ENCODE results near the gene CHCHD6.
A peak's percentile ranks its signal among the peaks of the same experiment; 100 is the strongest.

Gene CHCHD6

DNA sequence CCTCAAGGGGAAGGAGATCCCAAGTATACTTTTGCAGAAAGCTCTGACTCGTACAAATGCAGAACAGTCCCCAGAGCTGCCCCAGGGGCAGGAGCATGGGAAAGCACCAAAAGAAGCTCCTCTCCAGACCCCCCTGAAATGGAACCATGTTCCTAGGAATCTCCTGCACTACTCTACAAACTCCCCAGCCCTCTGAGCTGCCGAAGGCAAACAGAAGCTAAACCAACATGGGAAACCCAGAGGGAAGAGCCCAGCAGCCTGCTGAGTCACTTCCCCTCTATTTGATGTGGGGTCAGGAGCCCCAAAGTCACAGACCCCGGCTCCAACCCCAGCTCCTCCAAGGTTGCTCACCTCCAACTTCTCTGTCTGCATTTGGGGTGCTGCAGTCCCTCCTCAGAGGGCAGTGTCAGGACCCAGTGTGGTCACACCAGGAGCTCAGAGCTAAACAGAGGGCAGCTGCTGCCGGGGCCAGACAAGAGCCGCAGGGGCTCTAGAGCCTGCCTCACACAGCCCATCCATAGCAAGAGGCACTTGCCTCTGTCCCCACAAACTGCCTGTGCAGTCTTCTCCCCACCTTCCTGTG, 275.1 kb downstream of the CHCHD6 start:
- no peak for DNase-seq (ENCODE audit: low read depth in 2 of 2)

DNA sequence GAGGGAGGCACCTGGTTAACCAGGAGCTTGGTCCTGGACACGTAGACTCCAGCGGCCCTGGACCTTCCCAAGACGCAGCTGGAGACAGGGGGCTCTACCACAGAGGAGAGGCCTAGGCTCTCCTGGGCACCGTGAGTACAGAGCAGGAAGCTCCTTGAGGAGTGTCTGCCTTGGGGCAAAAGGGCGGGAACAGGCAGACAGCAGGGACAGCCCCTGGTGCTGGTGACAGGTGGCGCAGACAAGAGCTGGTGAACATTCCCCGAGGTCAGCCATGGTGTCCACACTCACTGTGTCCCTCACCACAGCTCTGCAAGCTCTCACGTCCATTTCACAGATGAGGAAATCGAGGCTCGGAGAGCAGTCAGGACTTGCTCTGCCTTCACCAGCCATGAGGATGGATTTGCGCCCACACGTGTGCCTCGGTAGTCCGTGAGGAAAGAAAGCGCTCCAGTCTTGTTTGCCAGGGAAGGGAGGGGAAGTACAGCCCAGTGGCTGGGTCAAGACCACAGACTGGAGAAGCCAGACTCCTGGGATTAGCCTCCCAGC, 276.3 kb downstream of the CHCHD6 start:
- no peak for DNase-seq (ENCODE audit: low read depth in 2 of 2)

DNA sequence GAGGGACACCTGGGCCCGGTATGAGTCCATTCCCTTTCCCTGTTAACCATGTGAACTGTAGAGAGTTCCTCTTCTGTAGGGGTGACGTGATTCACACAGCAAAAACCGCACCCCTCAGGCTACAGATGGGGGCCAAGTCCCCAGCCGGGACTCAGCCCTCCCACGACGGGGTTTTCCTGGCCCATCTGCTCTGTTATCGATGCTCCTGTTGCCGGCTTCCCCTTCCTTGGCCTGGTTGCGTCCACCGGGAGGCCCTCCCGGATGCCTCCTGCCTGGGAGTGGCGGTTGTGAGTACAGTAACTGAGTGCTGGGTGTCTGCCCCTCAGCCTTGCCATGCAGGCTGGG, 278.1 kb downstream of the CHCHD6 start:
- DNase-seq (ENCODE audit: low read depth in 2 of 2) = peak; percentile 45 to 63

DNA sequence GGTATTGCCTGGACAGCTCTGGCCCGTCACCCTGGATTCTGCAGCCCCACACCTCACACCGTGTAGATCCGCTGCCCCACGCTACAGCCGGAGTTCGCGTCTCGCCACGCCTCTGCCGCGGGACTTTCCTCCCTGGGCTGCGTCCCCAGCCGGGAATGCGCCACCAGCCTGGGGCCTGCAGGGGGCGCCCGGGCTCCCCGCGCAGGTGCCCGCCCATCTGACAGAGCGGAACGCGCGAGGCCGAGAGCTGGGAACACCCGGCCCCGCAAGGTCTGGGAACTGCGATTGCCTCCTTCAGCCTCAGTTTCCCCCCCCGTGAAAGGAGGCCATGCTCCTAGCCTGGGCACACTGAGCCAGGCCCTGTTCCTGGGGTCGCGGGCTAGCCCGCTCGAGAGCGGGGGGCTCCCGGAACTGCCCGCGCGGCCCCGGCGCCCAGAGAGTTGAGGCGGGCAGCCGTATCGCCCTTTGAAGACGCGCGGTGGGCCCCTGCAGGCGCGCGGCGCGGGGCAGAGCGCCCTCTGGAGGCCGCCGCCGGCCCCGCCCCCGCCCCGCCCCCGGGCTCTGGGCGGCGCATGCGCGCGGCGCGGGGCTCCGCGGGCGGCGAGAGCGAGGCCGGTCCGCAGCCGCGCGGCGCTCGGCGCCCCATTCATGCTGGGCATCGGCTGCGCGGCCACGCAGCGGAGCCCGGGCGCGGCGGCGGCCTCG, 278.6 kb downstream of the CHCHD6 start, which contains the start of gene PLXNA1:
Gene PLXNA1, plus strand, starts transcription at position 645 of the 705 bp plus-strand sequence. CDS start 5,479 bp downstream, outside the sequence.
- DNase-seq (ENCODE audit: low read depth in 2 of 2) = peak; percentile 69 to 74

DNA sequence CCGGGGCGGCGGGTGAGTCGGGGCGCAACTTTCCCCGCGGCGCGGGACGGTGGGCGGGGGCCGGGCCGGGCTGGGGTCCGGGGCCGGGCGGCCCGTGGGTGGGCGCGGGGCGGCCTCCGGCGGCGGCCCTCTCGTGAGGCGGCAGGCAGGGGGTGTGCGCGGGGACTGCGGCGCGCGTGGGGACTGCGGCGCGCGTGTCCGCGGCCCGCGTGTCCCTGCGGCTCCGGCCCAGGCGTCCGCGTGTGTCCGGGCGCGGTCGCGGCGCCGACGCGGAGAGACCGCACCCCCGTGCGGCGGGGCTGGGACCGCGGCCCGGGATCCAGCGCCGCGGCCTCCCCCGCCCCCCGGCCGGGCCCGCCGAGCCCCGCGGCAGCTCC, 279.2 kb downstream of the CHCHD6 start:
- DNase-seq (ENCODE audit: low read depth in 2 of 2) = no peak

DNA sequence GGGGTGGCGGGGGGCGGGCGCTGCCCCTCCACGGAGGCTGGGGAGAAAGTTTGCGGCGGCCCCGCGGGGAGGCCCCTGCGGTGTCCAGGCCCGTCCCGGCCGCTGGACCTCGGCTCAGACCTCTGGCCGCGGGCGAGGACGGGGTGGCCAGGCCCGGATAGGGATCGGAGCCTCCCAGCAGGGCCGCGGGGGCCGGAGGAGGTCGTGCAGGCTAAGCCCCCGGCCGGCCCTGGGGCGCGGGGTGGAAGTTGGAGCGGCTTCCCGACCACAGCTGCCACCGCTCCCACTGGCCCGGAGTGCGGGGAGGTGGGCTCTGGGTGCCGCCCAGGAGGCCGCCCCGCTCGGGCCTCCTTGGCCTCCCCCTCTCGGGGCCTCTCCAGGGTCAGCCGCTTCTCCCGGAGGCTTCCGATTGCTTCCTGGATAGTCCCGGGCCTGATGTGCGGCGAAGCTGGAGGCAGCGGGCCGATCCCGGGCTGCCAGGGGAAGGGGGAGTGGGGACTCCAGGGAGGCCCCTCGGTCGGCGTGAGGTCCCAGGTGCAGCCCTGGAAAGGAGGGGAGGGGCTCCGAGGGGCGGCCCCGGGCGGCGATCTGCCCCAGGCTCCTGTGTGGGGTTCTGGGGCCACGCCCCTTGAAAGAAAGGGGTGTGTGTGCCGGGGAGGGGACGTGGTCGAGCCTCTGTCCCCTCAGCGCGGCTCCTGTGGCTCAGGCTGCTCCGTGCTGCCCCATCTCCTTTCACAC, 279.8 kb downstream of the CHCHD6 start:
- peak in 1 of 2 donors; percentile 13 for DNase-seq (ENCODE audit: low read depth in 2 of 2)

DNA sequence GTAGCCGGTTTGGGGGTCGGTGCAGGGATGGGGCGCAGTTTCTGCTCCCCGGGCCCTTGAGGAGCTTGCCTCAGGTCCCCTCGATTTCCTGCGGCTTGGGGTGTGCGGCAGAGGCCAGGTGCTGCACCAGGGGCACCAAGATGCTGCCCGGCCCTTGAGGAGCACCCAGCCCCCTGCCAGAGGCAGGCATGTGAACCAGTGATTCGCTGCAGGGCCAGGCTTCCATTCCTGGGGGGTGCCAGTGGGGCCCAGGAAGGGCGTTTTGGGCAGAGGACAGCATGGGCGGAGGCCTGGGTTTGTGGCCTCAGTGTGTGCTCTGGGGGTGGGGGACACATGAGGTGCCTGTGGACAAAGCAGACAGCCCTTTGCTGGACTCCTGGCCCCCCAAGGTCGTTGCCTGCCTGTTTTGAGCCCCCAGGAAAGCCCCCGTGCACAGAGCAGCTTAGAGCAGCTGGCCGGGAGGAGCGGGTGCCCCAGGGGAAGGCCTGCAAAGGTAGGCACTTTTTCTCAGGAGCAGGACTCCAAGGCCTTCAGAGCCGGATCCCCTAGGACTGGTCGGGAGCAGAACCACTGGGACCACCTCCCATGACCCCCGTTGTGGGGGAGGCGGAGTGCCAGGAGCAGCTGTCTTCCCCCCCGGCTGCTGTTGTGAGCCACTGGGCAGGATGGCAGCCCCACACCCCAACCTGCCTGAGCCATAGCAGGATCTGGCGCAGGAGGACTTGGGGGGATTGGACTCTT, 280.5 kb downstream of the CHCHD6 start:
- DNase-seq (ENCODE audit: low read depth in 2 of 2) = no peak

DNA sequence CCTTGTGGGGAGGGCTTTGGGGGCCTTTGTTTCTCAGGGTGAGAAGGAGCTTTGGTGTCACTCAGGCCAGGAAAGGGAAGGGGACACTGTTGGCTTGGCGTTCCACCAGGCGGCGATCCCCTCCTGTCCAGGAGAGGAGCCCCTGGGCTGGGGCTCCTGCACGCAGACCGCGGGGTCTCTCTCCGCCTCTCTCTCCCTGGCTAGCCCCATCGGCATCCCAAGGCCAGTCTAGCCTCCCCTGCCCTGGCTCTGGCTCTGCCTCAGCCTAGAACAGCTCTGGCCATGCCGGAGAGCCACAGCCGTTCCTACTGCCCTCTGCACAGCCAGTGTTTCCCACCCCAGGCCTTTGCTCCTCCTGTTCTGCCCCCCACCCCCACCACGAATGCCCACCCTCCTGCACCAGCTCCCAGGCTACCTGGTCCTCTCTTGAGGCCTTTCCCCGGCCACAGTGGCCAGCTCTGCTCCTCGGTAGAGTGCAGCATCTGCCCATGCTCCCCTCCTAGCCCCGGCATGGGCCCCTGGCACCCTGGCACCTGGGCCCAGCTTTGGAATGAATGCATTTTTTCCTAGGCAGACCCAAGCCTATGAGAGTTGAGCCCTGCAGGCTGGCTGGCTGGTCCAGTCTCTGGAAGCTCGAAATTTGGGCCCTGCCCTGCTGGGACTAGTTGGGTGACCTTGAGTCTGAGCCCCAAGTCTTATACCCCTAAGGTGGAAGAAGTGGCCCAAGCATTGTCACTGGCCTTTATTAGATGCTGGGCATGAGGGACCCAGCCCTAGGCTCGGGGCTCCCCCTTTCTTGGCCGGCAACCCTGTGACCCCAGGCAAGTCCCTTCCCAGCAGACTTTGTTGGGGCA, 281.3 kb downstream of the CHCHD6 start:
- no peak for DNase-seq (ENCODE audit: low read depth in 2 of 2)

DNA sequence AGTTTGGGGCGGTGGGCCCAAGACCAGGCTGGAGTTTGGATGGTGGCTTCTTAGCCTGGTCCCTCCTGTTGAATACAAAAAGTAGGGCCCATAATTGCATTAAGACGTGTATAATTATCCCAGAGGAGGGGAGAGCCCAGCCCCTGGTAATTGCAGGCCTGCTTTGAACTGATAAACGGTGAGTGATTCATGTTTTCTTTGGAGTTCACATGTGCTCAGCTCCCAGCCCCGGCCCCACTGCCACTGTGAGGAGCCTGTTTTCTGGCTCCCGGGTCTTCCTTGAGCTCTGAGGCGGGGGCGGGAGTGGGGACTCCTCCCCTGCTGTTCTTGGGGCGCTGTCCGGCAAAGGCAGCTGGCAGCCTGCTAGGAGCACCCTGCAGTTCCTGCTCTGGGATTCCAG, 282.0 kb downstream of the CHCHD6 start:
- DNase-seq (ENCODE audit: low read depth in 2 of 2) = no peak

DNA sequence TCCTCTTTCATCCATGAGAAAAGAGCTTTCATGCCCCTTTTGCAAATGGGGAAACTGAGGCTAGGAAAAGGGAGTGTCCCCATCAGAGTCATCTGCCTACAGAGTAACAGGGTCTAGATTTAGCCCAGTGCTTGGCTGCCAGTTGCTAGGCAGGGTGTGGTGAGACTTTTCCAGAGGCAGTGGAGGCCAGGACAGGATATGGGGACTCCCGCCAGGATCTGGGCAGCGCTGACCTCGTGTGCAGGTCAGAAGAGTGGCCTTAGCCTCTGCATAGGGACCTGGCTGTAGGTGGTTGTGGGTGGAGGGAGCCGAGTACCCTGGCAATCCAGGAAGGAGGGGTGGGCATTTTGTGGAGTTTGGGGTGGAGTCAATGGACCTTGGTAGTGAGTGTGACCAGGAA, 283.1 kb downstream of the CHCHD6 start:
- DNase-seq (ENCODE audit: low read depth in 2 of 2) = no peak

DNA sequence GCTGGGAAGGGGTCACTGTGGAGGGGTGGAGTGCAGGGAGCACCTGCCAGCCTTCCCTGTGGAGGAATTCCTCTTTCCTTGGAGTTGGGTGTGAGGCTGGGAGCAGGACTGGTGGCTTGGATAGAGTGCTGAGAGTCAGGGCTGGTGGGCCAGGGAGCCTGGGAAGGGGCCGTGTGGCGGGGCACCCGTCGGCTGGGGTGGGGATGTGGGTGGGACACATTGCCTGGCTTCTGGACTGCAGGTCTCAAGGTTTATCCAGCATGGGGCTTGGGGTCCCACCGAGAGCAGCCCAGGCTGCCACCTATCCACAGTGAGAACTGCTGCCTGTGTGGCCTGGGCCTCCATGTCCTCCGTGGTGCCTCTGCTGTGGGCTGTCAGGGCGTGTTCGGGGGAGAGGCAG, 283.6 kb downstream of the CHCHD6 start:
- DNase-seq (ENCODE audit: low read depth in 2 of 2) = no peak

DNA sequence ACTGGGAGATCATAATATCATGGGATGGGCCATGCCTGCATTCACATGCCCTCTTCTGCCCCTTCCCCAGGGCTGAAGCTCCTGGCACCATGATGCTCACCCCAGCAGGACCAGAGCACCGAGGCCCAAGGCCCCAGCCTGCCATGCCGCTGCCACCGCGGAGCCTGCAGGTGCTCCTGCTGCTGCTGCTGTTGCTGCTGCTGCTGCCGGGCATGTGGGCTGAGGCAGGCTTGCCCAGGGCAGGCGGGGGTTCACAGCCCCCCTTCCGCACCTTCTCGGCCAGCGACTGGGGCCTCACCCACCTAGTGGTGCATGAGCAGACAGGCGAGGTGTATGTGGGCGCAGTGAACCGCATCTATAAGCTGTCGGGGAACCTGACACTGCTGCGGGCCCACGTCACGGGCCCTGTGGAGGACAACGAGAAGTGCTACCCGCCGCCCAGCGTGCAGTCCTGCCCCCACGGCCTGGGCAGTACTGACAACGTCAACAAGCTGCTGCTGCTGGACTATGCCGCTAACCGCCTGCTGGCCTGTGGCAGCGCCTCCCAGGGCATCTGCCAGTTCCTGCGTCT, 284.5 kb downstream of the CHCHD6 start:
- DNase-seq (ENCODE audit: low read depth in 2 of 2) = no peak

DNA sequence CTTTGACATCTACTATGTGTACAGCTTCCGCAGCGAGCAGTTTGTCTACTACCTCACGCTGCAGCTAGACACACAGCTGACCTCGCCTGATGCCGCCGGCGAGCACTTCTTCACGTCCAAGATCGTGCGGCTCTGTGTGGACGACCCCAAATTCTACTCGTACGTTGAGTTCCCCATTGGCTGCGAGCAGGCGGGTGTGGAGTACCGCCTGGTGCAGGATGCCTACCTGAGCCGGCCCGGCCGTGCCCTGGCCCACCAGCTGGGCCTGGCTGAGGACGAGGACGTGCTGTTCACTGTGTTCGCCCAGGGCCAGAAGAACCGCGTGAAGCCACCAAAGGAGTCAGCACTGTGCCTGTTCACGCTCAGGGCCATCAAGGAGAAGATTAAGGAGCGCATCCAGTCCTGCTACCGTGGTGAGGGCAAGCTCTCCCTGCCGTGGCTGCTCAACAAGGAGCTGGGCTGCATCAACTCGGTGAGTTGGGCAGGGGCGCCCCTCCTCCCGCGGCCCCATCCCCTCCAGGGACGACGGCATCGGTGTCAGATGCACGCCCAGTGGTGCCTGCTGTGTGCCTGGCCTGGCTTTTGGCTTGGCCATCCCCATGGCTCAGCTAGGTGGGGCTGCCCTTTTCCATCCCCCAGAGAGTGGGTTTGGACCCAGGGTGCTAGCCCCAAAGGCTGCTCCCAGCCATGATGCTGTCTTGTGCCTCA, 285.4 kb downstream of the CHCHD6 start:
- no peak for DNase-seq (ENCODE audit: low read depth in 2 of 2)

DNA sequence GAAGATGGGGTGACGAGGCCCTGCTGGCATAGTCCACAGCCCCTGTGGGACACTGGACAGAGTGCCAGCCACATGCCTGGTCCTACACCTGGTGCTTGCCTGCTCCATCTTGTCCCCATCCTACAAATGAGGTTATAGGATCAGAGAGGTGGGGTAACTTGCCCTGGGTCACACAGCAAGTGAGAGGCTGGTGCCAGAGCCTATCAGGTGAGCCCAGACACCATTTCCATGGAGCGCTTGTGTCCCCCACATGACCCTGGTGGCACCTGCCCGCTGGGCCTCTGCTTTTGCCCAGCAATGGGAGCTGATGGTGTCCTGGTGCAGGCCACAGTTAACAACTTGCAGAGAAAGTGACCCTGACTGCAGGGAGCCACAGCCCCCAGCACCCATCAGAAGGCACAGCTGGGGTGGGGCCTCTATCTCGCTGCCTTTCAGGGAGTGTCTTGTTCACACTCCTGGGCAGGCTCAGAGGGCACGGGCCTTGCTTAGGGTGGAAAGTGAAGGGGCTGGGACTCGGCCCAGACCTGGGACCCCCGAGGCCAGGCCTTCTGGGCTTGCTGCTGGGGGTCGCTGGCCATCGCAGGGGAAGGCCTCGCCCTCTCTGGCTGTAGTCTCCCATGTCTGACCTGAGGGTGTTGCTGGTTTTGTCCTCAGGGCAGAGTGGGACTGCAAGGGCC, 286.1 kb downstream of the CHCHD6 start:
- DNase-seq (ENCODE audit: low read depth in 2 of 2) = no peak

DNA sequence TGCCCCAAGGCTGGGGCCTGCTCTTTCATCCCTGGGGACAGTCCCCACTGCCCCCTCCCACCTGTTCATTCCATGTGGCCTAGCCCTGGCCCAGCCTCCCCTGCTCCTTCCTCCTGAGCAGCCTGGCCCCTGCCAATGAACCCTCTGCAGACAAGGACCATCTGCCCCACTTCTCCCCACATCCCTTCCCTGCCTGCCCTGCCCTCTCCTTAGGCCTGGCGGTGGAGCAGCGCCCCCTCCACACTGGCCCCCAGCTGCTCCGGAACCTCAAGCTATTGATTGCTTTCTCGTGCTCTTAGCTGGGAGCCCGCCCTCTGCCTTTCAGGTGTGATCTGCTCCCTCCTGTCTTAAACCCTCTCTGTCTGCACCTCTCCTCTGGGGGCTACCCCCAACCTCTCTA, 286.9 kb downstream of the CHCHD6 start:
- DNase-seq (ENCODE audit: low read depth in 2 of 2) = no peak

DNA sequence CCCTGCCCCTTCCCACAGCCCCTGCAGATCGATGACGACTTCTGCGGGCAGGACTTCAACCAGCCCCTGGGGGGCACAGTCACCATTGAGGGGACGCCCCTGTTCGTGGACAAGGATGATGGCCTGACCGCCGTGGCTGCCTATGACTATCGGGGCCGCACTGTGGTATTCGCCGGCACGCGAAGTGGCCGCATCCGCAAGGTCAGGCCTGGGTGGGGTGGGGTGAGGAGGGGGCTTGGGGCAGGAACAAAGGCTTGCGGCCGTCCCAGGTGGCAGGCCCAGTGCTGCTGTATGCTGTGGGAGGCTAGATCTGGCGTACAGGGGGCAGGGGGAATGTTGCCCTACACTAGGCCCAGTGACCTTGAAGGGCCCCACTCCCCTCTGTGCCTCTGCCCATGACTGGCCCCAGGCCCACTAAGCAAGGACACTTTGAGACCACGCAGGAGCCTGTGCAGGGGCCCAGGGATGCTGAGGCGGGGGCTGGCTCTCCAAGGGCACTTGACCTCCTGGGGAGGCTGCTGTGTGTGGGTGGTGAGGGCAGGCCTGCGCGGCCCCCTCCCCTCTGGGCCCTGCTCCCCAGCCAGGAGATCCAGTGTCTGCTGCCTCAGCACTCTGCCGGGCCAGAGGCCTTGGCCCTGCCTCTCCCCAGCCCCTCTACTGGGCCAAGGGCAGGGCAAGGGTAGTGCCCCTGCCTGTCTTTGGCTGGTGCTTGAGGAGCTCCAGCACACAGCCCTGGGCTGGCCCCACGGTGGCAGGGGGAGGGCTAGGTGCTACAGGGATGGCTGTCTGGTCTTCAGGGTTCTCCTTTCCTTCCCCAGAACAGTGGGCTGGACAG, 287.5 kb downstream of the CHCHD6 start:
- no peak for DNase-seq (ENCODE audit: low read depth in 2 of 2)

DNA sequence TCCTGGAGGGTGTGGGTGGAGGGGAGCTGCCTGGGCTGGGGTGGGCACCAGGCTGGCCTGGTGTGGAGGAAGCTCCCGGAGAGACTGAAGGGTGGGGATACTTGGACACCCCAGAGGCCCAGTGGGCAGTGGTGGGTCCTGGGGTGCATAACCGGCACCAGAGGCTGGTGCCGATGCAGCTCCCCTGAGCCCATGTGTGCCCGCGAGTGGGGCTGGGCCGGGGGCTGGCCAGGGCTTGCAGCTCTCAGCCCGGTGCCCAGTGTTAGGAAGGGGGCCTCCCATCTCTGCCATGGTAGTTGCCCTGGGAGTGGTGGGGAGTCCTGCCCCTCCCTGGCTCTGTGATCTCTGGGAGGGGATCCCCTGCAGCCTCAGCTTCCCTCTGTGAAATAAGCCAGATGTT, 288.2 kb downstream of the CHCHD6 start:
- DNase-seq (ENCODE audit: low read depth in 2 of 2) = no peak

DNA sequence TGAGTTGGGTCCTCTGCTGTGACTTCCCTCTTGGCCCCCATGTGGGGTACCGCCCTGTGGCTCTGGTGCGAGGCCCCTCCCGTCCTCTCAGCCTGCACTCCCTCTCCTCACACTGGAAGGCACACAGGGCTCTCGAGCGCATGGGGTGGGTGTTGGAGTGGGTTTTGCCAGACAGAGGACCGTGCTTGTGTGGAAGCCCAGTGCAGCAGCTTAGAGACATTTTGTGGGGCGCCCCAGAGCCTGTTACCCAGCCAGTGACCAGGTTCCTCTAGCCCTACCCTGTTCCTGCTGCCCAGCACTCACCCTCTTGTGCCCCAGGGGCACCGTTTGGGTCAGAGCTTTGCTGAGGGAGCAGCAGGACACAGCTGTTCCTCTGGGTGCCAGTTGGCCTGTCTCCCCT, 288.7 kb downstream of the CHCHD6 start:
- DNase-seq (ENCODE audit: low read depth in 2 of 2) = no peak

DNA sequence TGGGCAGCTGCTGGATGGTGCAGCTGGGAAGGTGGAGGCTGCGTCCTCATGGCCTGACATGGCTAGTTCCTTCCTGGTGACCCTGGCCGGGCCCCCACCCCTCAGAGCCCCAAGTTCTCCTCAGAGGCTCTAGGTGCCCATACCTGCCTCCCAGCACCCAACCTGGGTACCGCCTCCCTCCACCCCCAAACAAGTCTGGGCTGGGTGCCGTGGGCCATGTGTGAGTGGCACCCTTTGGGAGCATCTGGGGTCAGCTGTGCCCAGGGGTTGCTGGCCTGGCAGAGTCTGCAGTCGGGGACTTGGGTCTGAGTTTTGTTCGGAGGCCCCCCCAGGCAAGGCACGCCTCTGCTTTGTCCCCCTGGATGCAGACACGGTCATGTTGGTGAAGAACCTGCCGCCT, 289.4 kb downstream of the CHCHD6 start:
- DNase-seq (ENCODE audit: low read depth in 2 of 2) = no peak
